ENCODE measurements around the gene ELOA. TPM values are rescaled to one million over a fixed set of nuclear protein-coding genes. Genes with fewer than 3 reads are reported as not detected.
"Not testable (repeated sequence)": the region's sequence is repeated elsewhere in the genome, so short reads cannot be mapped to it uniquely, and the experiment has no call there.

Gene ELOA
- total RNA-seq, 1 donor from 2014 or later = 16.8 TPM

DNA sequence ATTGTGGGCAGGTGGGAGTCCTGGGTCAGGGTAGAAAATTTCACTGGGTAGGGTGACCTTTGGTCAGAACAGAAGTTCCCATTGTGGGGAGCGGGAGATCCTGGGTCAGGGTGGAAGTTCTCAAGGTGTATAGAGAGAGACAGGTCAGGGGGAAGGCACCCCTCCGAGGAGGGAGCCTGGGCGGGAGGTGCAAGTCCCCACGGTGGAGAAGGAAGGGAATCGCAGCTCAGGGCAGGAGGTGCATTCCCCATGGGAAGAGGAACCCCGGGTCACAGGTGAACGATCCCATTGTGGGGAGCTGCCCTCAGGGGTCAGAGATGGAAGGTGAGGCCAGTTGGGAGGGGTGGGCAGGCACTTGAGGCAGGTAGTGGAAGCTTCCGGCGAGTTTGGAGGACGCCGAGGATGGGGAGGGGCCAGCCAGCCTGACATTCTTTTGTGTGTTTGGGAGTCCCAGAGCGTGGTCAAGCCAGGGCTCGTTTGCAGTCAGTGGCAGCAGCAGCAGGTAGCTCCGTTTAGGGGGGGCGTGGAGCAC lies 48.3 kb downstream of the ELOA start:
- DNase-seq (ENCODE audit: low read depth) = peak; percentile 53
- FAIRE-seq = no peak
- Histone ChIP-seq H3K27me3 (ENCODE audit: control insufficient read depth, insufficient read depth, low read length) (no peaks in the 10 kb centered on the region), H3K4me3 (ENCODE audit: low read depth, low read length) (peak overlapping the region; percentile 60), H3K36me3 (ENCODE audit: control insufficient read depth, insufficient read depth, low read length) (peaks cover 29% of the 10 kb centered on the region)
- TF ChIP-seq, protein P1, sequence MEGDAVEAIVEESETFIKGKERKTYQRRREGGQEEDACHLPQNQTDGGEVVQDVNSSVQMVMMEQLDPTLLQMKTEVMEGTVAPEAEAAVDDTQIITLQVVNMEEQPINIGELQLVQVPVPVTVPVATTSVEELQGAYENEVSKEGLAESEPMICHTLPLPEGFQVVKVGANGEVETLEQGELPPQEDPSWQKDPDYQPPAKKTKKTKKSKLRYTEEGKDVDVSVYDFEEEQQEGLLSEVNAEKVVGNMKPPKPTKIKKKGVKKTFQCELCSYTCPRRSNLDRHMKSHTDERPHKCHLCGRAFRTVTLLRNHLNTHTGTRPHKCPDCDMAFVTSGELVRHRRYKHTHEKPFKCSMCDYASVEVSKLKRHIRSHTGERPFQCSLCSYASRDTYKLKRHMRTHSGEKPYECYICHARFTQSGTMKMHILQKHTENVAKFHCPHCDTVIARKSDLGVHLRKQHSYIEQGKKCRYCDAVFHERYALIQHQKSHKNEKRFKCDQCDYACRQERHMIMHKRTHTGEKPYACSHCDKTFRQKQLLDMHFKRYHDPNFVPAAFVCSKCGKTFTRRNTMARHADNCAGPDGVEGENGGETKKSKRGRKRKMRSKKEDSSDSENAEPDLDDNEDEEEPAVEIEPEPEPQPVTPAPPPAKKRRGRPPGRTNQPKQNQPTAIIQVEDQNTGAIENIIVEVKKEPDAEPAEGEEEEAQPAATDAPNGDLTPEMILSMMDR (IDR thresholded peaks at IDR 0.05; ENCODE audit: insufficient read depth, low read length, severe bottlenecking) = no peak

DNA sequence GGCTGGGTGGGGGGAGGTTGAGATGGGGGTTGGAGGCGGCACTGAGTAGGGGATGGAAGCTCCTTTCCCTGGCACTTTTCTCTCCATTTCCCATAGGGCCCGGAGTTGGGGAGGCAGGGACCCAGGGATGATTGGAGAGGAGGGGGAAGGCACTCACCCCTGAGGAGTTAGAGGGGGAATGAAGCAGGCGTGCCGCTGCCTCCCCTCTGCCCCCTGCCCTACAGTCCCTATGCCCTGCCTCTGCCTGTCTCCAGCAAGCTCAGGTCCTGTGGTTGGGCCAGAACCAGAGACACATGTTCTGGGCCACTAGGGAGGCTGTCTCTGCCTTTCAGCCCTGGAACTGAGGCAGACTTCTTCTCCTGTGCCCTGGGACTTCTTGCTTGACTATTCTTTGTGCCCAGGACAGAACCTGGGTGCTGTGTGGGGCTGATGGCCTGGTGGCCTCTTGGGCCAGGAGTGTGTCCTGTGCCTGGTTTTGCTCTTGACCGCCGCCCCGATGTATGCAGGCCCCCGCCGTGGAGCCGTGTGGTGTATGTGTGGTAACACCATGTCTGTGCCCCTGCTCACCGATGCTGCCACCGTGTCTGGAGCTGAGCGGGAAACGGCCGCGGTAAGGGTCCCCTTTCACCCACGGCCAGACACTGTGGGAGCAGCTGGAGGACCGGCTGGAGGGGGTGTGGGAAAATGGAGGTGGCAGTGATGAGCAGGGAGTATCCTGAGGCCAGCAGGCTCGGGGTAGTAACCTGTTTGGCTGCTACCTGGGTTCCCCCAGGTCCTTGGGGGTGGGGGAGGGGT lies 49.1 kb downstream of the ELOA start:
- FAIRE-seq (no peak), DNase-seq (ENCODE audit: low read depth) (no peak)
- H3K36me3 ChIP-seq (ENCODE audit: control insufficient read depth, insufficient read depth, low read length) = peaks cover 32% of the 10 kb centered on the region
- TF ChIP-seq, protein P1 (IDR thresholded peaks at IDR 0.05; ENCODE audit: insufficient read depth, low read length, severe bottlenecking) = no peak
- H3K27me3 ChIP-seq (ENCODE audit: control insufficient read depth, insufficient read depth, low read length) = no peaks in the 10 kb centered on the region
- H3K4me3 ChIP-seq (ENCODE audit: low read depth, low read length) = peak overlapping the region; percentile 60

DNA sequence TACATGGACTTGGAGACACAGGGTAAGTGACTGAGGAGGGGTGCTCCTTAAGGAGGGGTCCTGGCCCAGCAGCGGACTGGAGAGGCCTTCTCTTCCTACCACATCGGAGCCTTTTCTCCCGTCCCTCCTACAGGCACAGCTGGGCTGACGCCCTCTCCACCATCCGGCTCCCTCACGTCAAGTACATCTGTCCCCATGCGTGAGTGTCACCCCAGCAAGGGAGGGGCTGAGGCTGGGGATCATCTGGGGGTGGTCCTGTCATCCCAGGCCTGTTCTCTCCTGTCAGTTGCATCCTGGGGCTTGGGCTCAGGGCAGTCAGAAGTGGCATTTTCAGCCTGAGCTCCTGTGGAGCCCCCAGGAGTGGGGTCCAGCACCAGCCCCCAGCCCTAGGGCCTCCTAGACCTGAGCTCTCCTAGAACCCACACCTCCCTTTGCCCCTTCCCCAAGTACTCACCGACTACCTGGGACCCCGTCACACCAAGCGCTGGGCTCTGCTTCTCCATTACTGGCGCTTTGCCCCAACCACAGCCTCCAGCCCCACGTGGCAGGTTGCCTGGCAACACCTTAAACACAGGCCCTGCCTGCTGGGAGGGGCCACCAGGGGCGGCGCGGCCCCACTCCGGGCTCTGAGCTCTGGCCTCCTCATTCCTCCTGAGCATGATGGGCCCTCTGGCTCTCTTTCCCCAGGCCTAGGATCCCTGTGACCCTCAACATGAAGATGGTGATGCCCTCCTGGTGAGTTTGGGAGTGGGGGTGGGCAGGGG lies 49.9 kb downstream of the ELOA start:
- Histone ChIP-seq H3K36me3 (ENCODE audit: control insufficient read depth, insufficient read depth, low read length) (peaks cover 33% of the 10 kb centered on the region), H3K27me3 (ENCODE audit: control insufficient read depth, insufficient read depth, low read length) (no peaks in the 10 kb centered on the region), H3K4me3 (ENCODE audit: low read depth, low read length) (no peak overlapping the region)
- DNase-seq (ENCODE audit: low read depth) (peak; percentile 48), FAIRE-seq (no peak)
- TF ChIP-seq, protein P1 (IDR thresholded peaks at IDR 0.05; ENCODE audit: insufficient read depth, low read length, severe bottlenecking) = no peak

DNA sequence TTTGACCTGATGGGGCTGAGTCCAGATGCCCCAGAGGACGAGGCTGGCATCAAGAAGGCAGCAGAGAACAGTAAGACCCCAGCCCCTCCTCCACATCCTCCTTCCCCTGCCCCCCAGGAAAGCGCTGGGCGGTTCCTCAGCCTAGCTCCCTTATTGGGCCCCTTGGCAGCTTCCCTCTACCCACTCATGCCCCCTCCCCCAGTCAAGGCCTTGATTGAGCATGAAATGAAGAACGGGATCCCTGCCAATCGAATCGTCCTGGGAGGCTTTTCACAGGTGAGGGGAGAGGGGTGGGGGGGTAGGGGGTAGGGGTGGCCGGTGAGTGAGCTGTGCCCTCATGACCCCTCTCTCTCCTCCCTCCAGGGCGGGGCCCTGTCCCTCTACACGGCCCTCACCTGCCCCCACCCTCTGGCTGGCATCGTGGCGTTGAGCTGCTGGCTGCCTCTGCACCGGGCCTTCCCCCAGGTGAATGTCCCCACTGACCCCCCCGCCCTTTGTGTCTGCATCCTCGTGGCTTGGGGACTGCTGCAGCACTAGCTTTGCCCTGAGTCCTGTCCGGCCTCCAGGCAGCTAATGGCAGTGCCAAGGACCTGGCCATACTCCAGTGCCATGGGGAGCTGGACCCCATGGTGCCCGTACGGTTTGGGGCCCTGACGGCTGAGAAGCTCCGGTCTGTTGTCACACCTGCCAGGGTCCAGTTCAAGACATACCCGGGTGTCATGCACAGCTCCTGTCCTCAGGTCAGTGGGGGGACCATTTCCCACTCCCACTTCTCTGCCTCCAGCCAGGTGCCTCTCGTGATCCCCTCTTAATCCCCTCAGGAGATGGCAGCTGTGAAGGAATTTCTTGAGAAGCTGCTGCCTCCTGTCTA lies 50.8 kb downstream of the ELOA start:
- Histone ChIP-seq H3K4me3 (ENCODE audit: low read depth, low read length) (no peak overlapping the region), H3K27me3 (ENCODE audit: control insufficient read depth, insufficient read depth, low read length) (no peaks in the 10 kb centered on the region), H3K36me3 (ENCODE audit: control insufficient read depth, insufficient read depth, low read length) (peaks cover 40% of the 10 kb centered on the region)
- TF ChIP-seq, protein P1 (IDR thresholded peaks at IDR 0.05; ENCODE audit: insufficient read depth, low read length, severe bottlenecking) = no peak
- DNase-seq (ENCODE audit: low read depth) = no peak
- FAIRE-seq = no peak

DNA sequence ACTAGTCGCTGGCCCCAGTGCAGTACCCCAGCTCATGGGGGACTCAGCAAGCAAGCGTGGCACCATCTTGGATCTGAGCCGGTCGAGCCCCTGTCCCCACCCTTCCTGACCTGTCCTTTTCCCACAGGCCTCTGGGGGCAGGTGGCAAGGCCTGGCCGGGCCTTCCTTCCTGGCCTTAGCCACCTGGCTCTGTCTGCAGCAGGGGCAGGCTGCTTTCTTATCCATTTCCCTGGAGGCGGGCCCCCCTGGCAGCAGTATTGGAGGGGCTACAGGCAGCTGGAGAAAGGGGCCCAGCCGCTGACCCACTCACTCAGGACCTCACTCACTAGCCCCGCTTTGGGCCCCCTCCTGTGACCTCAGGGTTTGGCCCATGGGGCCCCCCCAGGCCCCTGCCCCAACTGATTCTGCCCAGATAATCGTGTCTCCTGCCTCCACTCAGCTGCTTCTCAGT lies 51.5 kb downstream of the ELOA start:
- peaks cover 40% of the 10 kb centered on the region for H3K36me3 ChIP-seq (ENCODE audit: control insufficient read depth, insufficient read depth, low read length)
- H3K4me3 ChIP-seq (ENCODE audit: low read depth, low read length); FAIRE-seq; DNase-seq (ENCODE audit: low read depth); H3K27me3 ChIP-seq (ENCODE audit: control insufficient read depth, insufficient read depth, low read length): not testable (repeated sequence)

All from bronchial epithelial cell (primary cell).